22Rv1 (cell line): ENCODE measurements around the gene ZNHIT3.

Experiments used
- H3K27ac ChIP-seq: fragments of 450-650 bp; 2 replicates; pipeline ENCODE4 v1.5.1; 2017
- CTCF ChIP-seq: fragments of 450-650 bp; IDR thresholded peaks from 2 replicates; pipeline ENCODE4 v1.5.1; 2017; ENCODE audit warnings: mild to moderate bottlenecking
- ZFX ChIP-seq: fragments of 450-650 bp; IDR thresholded peaks from 2 replicates; pipeline ENCODE4 v1.6.1; 2017; ENCODE audit warnings: antibody characterized with exemption, borderline replicate concordance

Gene ZNHIT3

GRCh38 chr17:36493956-36494355 is 7.5 kb downstream of the ZNHIT3 start:
- peak overlapping the region; percentile 42 for H3K27ac ChIP-seq
- TF ChIP-seq ZFX: no peak
- no peak for TF ChIP-seq CTCF

DNA sequence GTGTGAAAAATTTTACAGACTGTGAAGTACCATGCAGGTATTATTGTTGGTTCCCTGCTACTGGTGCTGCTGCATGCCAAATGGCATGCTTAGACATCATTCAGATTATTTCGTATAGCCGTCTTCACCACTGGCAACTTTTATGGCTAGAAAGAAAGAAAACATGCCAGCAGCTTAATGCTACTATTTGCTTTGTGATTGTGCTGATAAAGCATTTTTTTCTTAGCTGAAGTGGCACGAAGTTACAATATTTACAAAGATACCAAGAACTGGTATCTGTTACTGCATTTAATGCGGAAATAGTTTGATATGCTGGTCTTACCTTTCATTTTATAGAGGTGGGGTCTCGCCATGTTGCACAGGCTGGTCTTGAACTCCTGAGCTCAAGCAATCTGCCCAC is 8.2 kb downstream of the ZNHIT3 start:
- no peak for TF ChIP-seq CTCF
- no peak for TF ChIP-seq ZFX
- peak overlapping the region; percentile 42 for H3K27ac ChIP-seq

DNA sequence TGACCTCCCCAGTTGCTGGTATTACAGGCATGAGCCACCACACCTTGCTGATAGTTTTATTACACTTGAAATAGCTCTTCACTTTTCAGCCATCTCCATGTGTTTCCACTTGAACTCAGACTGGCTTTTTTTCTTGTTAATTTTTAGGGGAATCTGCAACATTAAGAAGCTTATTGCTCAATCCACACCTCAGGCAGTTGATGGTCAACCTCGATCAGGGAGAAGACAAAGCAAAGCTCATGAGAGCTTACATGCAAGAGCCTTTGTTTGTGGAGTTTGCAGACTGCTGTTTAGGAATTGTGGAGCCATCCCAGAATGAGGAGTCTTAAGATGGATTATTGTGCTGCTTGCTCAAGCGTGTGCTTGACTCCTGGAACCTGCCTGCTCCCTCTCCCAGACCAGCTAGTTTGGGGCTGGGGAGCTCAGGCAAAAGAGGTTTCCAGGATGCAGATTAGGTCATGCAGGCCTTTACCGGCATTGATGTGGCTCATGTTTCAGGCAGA is 8.6 kb downstream of the ZNHIT3 start:
- no peak for TF ChIP-seq ZFX
- TF ChIP-seq CTCF: no peak
- H3K27ac ChIP-seq: peak overlapping the region; percentile 42

- H3K27ac ChIP-seq: no peak overlapping the region; the same call in 1 of the 2 replicates
- no peak for TF ChIP-seq CTCF
- TF ChIP-seq ZFX: no peak
These were observed 9.7 kb downstream of the ZNHIT3 start for GRCh38 chr17:36496018-36496789.

DNA sequence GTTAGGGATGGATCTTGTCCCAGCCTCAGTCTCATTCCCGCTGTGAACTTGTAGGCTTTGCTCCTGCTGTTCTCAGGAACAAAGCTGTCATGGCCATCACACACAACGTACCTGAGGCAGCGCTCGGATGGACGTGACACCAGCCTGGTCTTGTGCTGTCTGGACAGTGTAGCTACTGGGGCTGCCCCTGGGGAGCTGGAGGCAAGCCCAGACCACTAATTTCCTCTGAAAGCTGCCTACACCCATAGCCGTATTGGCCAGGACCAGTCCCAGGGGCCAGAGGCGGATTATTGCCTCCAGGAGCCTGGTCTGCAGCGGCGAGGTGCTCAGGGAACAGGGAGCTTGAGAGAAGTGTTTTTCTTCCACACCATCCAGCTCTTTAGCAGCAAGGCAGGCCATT is 11.7 kb downstream of the ZNHIT3 start:
- H3K27ac ChIP-seq: no peak overlapping the region
- no peak for TF ChIP-seq CTCF
- no peak for TF ChIP-seq ZFX

GRCh38 chr17:36498560-36499300 is 12.2 kb downstream of the ZNHIT3 start:
- TF ChIP-seq ZFX: no peak
- no peak for TF ChIP-seq CTCF
- H3K27ac ChIP-seq: no peak overlapping the region

GRCh38 chr17:36500745-36501225 is 14.3 kb downstream of the ZNHIT3 start:
- no peak overlapping the region for H3K27ac ChIP-seq
- no peak for TF ChIP-seq ZFX
- no peak for TF ChIP-seq CTCF
